Adipose tissue (tissue), 3 donors: ENCODE data around the gene ZNF14. TPM values are rescaled to one million over a fixed set of nuclear protein-coding genes. Genes with fewer than 3 reads are reported as not detected.
"Not testable (repeated sequence)": the region's sequence is repeated elsewhere in the genome, so short reads cannot be mapped to it uniquely, and the experiment has no call there.

Experiments used
- H3K27ac ChIP-seq: one replicate; pipeline ENCODE4 v1.5.1; 2013; ENCODE audit warnings: low read depth, low read length
- whole genome bisulfite sequencing, 3 donors: extraction: QIAGEN DNeasy Blood & Tissue Kit; methylation state at CpG; one replicate each; pipeline ENCODE4 v1.1.7; 2013; 5-methylcytosine and 5-hydroxymethylcytosine counted together
- polyA plus RNA-seq, 3 donors: library from polyadenylated mRNA; stranded (reverse); fragments of 200-250 nt; gene quantifications; one replicate each; pipeline ENCODE4 v1.2.3, GENCODE V29; 2013
- donor health status: healthy with polysubstance abuse.
- donor health status: Bipolar disorder and iron deficiency.
- donor health status: healthy.

Gene ZNF14
- polyA plus RNA-seq, 3 donors = 1.3 to 2.2 (median 1.8) TPM

DNA sequence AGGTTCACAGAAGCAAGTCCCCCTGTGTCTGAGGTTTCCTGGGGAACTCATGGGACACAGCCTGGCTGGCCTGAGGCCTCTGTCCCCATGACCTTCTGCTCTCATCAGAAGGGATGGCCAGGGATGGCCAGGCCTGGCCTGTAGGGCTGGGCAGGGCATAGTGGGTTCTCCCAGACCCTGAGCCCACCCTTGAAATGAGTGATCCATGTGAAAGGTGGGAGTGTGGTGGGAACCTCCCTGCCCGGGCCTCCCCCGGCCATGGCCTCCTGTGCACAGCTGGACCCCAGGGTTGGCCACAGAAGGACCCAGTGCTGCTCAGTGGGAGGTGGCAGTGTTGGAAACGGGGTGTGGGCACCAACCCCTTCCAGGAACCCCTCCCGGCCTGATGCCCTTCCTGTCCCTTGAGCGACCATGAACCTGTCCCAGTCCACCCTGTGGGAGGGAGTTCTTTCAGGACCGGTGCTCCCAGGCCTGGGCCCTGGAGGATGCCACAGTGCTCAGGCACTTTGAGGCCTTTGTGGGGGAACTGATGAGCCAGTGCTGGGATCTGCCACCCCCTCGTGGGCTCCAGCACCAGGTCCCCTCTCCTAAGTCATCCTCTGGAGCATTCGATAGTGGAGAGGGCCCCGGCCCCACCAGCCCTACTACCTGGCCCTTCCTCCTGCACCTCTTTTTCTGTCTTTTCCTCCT lies 15.5 kb upstream of the ZNF14 start:
- WGBS, 3 donors = 83 to 89% (median 85%) methylated on average over 9 of the region's 9 CpGs
- H3K27ac ChIP-seq = no peak overlapping the region

DNA sequence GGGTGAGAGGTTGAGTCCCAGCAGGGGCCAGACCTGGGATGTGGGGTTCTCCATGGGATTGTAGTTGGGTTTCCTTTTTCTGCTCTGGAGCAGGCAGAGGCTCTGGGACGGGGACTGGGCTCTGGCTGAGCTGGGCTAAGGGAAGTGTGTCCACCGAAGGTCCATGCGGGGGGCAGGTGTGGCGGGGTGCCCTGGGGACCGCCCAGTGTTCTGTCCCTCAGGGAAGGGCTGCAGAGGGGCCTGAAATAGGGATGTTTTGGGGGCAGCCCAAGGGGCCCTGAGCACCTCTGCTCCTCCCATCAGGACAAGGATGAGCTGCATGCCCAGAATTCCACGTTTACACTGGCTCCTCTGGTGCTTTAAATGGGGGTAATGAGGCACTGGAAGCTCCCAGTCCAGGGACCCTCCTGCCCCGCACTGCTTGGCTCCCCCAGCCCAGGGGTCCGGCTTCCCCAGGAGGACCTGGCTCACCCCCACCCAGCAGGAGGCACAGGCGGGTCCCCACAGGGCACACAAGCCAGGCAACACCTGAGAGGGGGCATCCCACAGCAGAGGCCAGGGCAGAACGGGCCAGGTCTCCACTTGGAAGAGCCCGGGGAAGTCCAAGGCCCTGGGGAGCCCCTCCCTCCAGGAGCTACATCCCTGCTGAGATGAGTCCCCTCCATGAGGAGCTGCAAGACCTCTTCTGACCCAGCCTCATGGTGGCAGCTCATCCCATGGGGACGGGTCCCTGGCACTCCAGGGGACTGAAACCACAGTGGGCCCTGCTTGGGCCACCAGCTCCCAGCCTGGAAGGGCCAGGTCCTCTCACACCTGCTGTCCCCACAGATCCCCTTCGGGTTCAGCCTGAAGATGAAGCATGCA lies 14.7 kb upstream of the ZNF14 start:
- WGBS, 3 donors = 83 to 87% (median 83%) methylated on average over 10 to 13 of the region's 13 CpGs
- H3K27ac ChIP-seq = no peak overlapping the region

GRCh38 chr19:19746286-19747213 lies 13.6 kb upstream of the ZNF14 start:
- no peak overlapping the region for H3K27ac ChIP-seq
- 55 to 61% (median 60%) methylated on average over 15 of the region's 15 CpGs for WGBS, 3 donors

- WGBS, 3 donors = 68 to 81% (median 78%) methylated on average over 16 to 17 of the region's 17 CpGs
- H3K27ac ChIP-seq = no peak overlapping the region
These were observed 12.8 kb upstream of the ZNF14 start for GRCh38 chr19:19745496-19746285.

DNA sequence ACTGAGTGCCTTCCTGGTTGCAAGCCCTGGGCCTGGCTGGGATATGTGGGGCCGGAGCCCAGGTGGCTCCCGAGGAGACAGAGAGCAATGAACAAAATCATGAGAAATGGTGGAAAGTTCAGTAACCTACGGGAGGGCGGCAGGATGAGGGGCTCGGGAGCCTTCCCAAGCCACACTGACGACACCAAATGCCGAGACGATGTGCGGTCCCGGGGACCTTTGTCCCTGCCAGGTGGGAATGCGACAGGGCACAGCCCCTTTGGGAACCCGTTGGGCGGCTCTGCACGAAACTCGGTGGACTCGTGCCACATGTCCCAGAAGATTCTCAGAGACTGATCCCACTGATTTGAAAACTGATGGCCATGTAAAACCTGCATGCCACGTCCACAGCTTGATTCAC lies 11.7 kb upstream of the ZNF14 start:
- H3K27ac ChIP-seq = no peak overlapping the region
- WGBS, 3 donors = 88 to 94% (median 91%) methylated on average over 17 of the region's 17 CpGs

GRCh38 chr19:19743921-19744320 lies 11.0 kb upstream of the ZNF14 start:
- WGBS, 3 donors = 75 to 77% (median 76%) methylated on average over 6 of the region's 6 CpGs
- not testable (repeated sequence) for H3K27ac ChIP-seq

GRCh38 chr19:19743176-19743575 lies 10.3 kb upstream of the ZNF14 start:
- WGBS, 3 donors = 83 to 85% (median 84%) methylated on average over 6 of the region's 6 CpGs
- H3K27ac ChIP-seq = no peak overlapping the region

- WGBS, 3 donors = 82 to 90% (median 85%) methylated on average over 9 of the region's 9 CpGs
- H3K27ac ChIP-seq = no peak overlapping the region
These were observed 9.9 kb upstream of the ZNF14 start for GRCh38 chr19:19742773-19743172.

GRCh38 chr19:19741184-19741583 lies 8.3 kb upstream of the ZNF14 start:
- no peak overlapping the region for H3K27ac ChIP-seq
- WGBS, 3 donors = 77 to 84% (median 79%) methylated on average over 7 of the region's 7 CpGs

DNA sequence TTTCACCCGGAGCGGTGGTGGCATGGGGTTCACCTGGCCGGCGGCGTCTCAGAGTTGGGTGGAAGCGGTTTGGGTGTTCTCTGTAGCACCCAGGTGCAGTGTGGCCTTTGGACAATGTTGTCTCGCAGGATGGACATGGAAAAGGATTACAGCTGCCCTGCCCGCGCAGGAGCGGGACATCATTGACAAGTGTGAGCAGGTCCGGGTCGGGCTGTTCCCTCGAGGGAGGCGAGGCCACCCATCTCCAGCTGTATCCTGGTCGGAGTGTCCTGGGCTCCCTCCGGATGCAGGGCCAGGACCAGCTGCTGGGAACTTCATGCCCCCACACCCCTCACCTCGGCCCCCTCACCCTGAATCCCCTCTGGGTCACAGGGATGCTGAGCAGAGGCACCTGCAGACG lies 7.8 kb upstream of the ZNF14 start:
- 84 to 93% (median 89%) methylated on average over 14 to 18 of the region's 18 CpGs for WGBS, 3 donors
- no peak overlapping the region for H3K27ac ChIP-seq

- no peak overlapping the region for H3K27ac ChIP-seq
These were observed 5.7 kb upstream of the ZNF14 start for GRCh38 chr19:19738564-19738963.

DNA sequence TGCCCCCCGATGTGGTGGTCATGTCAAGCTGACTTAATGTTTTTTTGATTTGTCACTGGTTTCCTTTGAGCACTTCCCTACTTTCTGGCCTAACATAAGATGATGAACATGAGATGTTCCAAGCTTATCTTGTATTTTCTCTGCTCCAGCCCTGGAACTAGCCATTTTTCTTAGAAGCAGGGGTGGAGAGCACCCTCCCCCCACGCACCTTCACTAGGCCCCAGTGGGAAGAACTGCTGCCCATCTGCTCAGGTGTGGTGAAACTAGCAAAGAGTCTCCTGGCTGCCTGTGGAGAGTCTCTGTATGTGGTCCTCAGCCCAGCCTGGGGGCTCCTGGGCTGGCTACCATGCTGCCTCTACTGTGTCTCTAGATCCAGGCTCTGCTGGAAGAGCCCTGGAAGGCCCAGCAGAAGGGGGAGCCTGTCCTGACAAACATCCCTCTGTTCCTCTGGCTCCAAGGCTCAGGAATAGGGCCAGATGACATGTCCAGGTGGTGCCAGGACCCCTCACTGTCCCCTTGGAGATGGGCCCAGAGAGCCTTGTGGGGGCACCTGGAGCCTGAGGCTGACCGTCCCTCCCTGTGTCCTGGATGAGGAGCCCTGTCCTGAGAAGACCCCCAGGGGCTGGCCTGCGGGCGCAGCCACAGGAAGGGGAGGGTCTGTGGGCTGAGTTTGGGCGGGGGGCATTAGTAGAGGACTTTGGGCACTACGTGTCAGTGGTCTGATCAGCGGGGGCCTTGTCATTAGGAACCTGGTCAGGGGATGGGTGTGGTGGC lies 4.8 kb upstream of the ZNF14 start:
- 79 to 85% (median 85%) methylated on average over 8 of the region's 8 CpGs for WGBS, 3 donors
- no peak overlapping the region for H3K27ac ChIP-seq

More at GRCh38 chr19:19738564-19738963, 5.7 kb upstream of the ZNF14 start:
- WGBS, 3 donors = 80 to 100% methylated on average over 1 of the region's 1 CpG; no CpG with 5 or more reads in 1 of the 3 donors

- no peak overlapping the region for H3K27ac ChIP-seq
- WGBS, 3 donors = 98 to 100% (median 98%) methylated on average over 2 of the region's 2 CpGs
These were observed 11.0 kb downstream of the ZNF14 start for GRCh38 chr19:19721896-19722295.

GRCh38 chr19:19719798-19720197 lies 13.1 kb downstream of the ZNF14 start:
- WGBS, 3 donors = 97 to 100% (median 100%) methylated on average over 2 of the region's 2 CpGs
- no peak overlapping the region for H3K27ac ChIP-seq

DNA sequence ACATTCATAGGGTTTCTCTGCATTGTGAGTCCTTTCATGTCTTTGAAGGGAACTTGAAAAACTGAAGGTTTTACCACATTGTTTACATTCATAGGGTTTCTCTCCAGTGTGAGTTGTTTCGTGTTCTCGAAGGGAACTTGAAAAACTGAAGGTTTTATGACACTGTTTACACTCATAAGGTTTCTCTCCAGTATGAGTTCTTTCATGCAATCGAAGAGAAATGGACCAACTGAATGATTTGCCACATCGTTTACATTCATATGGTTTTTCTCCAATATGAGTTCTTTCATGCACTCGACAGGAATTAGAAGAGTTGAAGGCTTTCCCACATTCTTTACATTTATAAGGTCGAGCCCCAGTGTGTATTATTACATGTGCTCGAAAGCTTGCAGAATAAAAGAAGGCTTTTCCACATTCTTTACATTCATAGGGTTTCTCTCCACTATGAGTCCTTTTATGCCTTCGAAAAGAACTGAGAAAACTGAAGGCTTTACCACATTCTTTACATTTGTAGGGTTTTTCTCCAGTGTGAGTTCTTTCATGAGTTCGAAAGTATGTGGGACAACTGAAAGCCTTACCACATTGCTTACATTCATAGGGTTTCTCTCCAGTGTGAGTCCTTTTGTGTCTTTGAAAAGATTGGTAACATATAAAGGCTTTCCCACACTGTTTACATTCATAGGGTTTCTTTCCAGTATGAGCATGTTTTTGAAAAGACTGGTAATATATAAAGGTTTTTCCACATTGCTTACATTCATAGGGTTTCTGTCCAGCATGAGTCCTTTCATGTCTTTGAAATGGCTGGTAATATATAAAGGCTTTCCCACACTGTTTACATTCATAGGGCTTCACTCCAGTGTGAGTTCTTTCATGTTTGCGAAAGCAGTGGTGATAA lies 20.7 kb downstream of the ZNF14 start:
- H3K27ac ChIP-seq = no peak overlapping the region
- WGBS, 3 donors = 98 to 99% (median 98%) methylated on average over 10 of the region's 10 CpGs

GRCh38 chr19:19711306-19711933 lies 21.5 kb downstream of the ZNF14 start:
- H3K27ac ChIP-seq = no peak overlapping the region
- WGBS, 3 donors = 97 to 98% (median 98%) methylated on average over 14 of the region's 14 CpGs
